Measurements from ENCODE around the gene HPGD. TPM values are rescaled to one million over a fixed set of nuclear protein-coding genes. Genes with fewer than 3 reads are reported as not detected.

HPGD gene
- total RNA-seq, result not detected in 2 replicates

GRCh38 chr4:174522183-174523024 lies at the start of gene HPGD:
TSS of gene HPGD (minus strand) at chr4:174522488. CDS start at chr4:174522451, 37 bp downstream.

Other genes starting within 250 kb of the HPGD start
- 17.1 and 20.8 TPM in 2 replicates for gene FBXO8, start 238.8 kb downstream of the HPGD start, total RNA-seq
- 12.0 and 12.6 TPM in 2 replicates for gene CEP44, start 238.6 kb downstream of the HPGD start, total RNA-seq